GM19372 (cell line): Measurements from ENCODE around the gene CPNE2.
A peak's percentile ranks its signal among the peaks of the same experiment; 100 is the strongest.

Source experiments
- ATAC-seq: cut with Tn5 transposase; IDR thresholded peaks from one replicate; pipeline ENCODE4 v1.9.1; 2021; ENCODE audit warnings: mild to moderate bottlenecking, low read depth, moderate library complexity; ENCODE audit not compliant: unreplicated experiment

The CPNE2 gene

DNA sequence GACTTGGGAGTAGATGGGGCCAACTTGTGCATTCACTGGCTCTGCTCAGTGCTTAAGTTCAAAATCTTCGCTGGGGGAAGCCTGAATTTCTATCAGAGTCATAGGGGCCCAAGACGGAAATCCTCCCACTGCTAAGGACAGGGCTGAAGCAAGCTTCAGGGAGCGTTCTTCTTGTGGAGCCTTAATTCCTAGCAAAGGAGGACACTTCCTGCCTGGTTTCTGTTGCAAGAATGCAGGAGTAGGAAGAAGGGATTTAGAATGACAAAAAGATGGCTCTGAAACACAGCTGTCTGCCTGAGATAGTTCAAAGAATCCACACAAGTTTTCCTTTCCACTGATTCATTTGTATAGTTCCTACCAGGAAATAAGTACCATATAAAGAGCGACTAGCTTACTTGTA is 67.1 kb downstream of the CPNE2 start:
- no peak for ATAC-seq

- no peak for ATAC-seq
These were observed 71.5 kb downstream of the CPNE2 start for GRCh38 chr16:57163842-57164241.

GRCh38 chr16:57165483-57165882 is 73.1 kb downstream of the CPNE2 start:
- ATAC-seq = no peak

DNA sequence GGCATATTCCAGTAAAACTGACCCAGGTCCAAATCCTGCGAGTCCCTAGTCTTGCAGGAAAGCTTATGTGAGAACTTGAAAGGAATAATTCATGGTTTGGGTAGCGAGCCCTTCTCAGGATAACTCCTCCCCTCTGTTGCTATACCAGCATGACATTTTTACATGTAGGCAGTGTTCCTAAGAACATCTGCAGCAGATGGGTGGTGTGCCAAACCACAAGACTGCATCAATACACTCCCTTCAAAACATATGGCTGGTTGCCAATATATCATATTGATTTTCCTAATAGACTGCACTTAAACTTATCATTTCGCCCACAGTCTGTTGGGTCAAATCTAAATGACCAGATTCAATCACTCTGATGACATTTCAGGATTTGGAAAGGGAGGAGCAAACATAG is 73.6 kb downstream of the CPNE2 start:
- no peak for ATAC-seq

GRCh38 chr16:57166451-57166850 is 74.1 kb downstream of the CPNE2 start:
- ATAC-seq = no peak

DNA sequence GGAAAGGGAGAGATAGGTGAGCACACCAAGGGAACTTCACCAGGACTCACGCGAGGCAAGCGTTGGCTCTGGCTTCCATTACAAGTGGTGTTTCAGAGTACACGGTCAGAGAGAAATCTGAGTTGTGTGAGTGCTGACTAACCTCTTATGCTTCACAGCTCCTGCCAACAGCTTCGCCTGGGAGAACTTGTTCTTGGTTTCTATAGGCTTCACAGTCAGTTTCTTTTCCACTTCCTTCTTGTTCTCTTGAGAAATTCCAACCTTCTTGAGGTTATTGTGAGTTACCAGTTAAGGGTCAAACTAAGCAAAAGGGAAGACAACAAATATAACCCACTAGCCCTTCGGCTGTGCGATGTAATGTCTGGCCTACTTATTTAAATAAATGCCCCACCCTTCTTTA is 74.6 kb downstream of the CPNE2 start:
- no peak for ATAC-seq

GRCh38 chr16:57167538-57167937 is 75.2 kb downstream of the CPNE2 start:
- no peak for ATAC-seq

- ATAC-seq = no peak
These were observed 75.6 kb downstream of the CPNE2 start for GRCh38 chr16:57167953-57168352.

DNA sequence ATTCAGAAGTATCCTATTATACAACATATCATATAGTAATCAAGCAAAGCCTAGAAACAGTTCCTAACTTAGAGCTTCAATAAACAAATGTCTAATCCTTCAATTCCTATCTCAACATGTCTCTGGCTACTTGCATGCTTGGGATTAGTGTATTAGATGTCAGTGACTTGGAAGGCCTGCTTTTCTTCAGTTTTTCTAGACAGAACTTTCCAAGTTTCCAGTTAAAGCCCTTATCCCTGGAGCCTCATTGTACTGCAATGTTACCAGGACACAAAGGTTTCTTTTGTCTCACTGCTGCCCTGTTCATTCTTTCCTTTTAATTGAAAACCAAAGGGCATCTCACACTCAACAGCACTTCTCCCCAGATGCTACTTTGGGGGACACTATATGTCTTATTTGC is 76.9 kb downstream of the CPNE2 start:
- ATAC-seq = no peak

- no peak for ATAC-seq
These were observed 80.4 kb downstream of the CPNE2 start for GRCh38 chr16:57172721-57173290.

- no peak for ATAC-seq
These were observed 83.5 kb downstream of the CPNE2 start for GRCh38 chr16:57175896-57176295.

DNA sequence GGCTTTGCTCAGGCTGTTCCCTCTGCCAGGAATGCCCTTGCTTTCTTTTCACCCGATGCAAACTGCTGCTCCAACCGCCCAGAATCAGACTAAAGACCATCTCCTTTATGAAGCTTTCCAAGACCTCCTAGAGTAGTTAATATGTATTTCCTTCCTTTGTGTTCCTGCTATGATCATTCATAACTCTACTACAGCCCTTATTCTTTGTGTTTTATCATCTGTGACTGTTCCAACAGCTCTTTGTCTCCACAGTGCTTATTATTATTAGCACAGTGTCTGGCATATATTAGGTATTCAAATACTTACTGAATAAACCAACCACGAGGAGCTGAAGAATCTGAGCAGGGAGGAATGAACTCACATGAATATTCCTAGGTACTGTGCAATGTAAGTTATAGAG is 85.8 kb downstream of the CPNE2 start:
- no peak for ATAC-seq

DNA sequence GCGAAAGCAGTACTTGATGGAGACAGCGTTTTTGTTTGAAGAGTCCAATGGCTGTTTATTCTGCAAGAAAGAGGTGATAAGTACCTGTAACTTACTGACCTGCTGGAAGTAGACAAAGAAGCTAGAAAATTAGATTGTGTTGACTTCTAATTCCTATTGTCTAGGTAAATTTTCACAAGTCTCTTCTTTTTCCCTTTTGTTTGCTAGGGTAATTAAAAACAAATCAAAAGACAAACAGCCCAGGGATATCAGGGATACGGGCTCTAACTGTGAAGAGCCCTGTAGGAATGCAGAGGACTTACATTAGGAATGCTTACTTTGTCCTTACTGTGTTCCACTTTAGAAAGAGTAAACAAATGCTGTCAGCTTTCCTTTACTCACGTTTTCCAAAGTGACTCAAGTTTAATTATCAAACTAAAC is 86.4 kb downstream of the CPNE2 start:
- no peak for ATAC-seq

GRCh38 chr16:57179215-57179828 is 86.9 kb downstream of the CPNE2 start:
- no peak for ATAC-seq

- ATAC-seq = no peak
These were observed 91.7 kb downstream of the CPNE2 start for GRCh38 chr16:57184113-57184512.

DNA sequence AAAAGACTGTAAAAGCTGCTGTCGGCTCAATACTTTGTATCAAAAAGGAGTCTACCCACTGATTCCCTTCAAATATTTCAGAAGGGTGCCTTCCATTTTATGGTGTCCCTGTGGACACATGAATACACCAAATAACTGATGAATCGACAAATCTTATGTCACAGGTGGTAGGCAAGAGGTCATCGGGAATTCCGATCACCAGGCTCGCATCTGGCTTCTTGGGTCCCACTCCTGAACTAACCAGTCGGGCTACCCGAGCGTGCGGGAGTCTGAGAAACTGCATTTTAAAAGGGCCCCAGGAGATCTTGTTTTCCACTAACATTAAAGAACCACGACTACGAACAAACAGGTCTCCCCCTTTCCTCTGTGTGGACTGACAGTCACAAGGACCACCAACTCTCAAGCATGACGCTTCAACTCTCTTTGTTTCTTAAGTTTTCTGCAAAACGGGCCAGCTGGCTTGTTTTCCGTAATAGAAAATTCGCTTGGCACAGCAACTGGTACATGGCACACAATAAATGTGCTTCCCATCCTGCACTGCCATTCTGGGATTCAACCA is 92.6 kb downstream of the CPNE2 start:
- no peak for ATAC-seq

- peak; percentile 29 for ATAC-seq
These were observed 93.1 kb downstream of the CPNE2 start for GRCh38 chr16:57185446-57185944.

DNA sequence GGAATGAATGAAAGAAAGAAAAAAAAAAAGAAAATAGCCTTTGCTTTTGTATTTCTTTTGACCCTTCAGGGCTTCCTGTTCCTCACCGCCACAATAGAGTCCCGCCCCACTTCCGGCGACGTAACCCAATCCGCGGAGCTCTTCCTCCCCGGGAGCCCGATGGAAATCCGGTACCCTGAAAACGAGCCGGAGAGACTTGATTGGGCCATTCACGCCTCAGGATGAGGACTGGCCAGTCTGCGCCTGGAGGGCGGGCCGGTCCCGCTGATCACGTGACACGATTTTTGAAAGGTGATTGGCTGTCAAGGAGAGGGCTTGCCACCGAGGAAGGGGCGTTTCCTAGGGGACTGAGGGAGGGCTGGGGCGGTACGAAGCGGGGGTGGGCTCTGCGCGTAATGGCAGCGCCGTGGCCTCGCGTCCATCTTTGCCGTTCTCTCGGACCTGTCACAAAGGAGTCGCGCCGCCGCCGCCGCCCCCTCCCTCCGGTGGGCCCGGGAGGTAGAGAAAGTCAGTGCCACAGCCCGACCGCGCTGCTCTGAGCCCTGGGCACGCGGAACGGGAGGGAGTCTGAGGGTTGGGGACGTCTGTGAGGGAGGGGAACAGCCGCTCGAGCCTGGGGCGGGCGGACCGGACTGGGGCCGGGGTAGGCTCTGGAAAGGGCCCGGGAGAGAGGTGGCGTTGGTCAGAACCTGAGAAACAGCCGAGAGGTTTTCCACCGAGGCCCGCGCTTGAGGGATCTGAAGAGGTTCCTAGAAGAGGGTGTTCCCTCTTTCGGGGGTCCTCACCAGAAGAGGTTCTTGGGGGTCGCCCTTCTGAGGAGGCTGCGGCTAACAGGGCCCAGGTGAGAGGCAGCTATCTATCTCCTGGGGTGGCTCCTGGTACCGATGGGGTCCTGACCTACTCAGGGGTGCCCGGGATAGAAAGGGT is 93.8 kb downstream of the CPNE2 start, which contains the start of the genes PSME3IP1 and RSPRY1:
Gene PSME3IP1, minus strand, starts transcription at position 95 of the 927 bp plus-strand sequence. CDS start 12,185 bp downstream, outside the sequence.
Gene RSPRY1, plus strand, starts transcription at position 385 of the 927 bp plus-strand sequence. CDS start 18,330 bp downstream, outside the sequence.
- ATAC-seq = peak; percentile 85

DNA sequence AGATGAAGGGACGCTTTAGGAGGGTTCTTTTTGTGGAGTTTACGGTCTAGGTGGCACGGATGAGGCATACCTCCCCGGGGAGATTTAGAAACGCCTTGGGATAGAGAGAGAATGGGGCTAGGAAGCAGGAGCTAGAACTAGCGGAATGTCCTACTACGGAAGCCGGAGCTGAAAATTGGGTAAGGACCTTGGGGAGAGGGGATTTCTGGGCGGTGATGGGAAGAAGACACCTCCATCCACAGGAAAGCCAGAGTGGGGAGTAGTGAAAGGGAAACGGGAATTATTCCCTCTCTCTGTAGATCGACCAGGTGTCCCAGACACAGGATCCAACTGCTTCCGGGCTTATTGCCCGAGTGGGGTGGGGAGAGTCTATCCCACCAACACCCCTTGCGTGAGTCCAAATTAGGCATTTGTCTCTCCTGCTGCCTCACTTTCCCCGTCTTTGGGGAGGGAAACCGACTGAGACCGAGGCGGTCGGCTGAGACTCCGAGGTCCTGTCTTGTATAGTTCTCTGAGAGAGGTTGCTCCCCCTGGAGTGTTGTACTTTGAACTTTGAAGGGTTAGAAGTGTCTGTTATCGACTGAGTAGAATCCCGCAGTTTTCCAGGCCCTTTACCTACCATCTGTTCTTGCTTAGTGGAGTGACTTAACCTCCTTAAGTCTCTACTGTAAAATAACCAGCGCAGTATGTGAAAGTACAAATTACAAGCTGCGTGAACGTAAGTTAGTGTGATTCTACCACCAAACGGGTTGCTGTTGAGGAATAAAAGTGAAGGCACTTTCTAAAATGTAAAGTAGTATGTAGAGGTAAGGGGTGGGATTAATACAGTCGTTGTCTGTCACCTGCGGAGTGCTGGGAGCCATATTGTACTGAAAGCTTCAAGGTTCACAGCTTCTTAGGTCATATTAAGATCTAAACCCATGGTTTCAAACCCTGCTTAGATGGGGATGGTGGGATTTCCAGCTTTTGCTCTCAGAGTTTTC is 94.8 kb downstream of the CPNE2 start:
- no peak for ATAC-seq
